OCI-LY7 (cell line): ENCODE data around the gene LYPD5. TPM values are rescaled to one million over a fixed set of nuclear protein-coding genes. Genes with fewer than 3 reads are reported as not detected.

Experiments used
- BruUV-seq: library from RNA; stranded (reverse); fragments of 400-500 nt; replicated peaks from 2 replicates; lab custom pipeline; 2021; lab: Mats Ljungman, UMichigan
- CTCF ChIA-PET: fragments of 300-600 bp; sonication (Branson Sonifier 250); formaldehyde crosslinking; loops from one replicate; lab custom pipeline; 2022; ENCODE audit warnings: antibody characterized with exemption; ENCODE audit not compliant: unreplicated experiment; lab: Charles Lee
- POLR2A ChIA-PET: fragments of 300-600 bp; sonication (Branson Sonifier 250); formaldehyde crosslinking; loops from one replicate; lab custom pipeline; 2022; ENCODE audit warnings: antibody characterized with exemption; lab: Charles Lee
- DNase-seq: peaks from one replicate; pipeline ENCODE4 v3.0.0-alpha.2; 2015; ENCODE audit warnings: low spot score
- H2AFZ ChIP-seq: fragments of 200-600 bp; sonication (generic), shearing (Covaris generic); 2 replicates; pipeline ENCODE4 v1.6.1; 2014; ENCODE audit warnings: mild to moderate bottlenecking, antibody characterized with exemption, low read length, moderate library complexity
- H3K27ac ChIP-seq: fragments of 200-600 bp; sonication (generic); 2 replicates; pipeline ENCODE4 v1.5.1; 2014; ENCODE audit warnings: mixed run types, low read depth, mild to moderate bottlenecking, moderate library complexity, low read length, inconsistent platforms; ENCODE audit not compliant: poor library complexity, severe bottlenecking
- H3K36me3 ChIP-seq: fragments of 200-600 bp; sonication (generic); 2 replicates; pipeline ENCODE4 v1.6.1; 2014; ENCODE audit warnings: mild to moderate bottlenecking, antibody characterized with exemption, low read length, moderate library complexity, mixed read lengths; ENCODE audit not compliant: insufficient read depth
- H3K4me1 ChIP-seq: fragments of 200-600 bp; sonication (generic); 2 replicates; pipeline ENCODE4 v1.5.1; 2014; ENCODE audit warnings: mild to moderate bottlenecking, low read length; ENCODE audit not compliant: insufficient read depth, poor library complexity, severe bottlenecking
- H3K4me2 ChIP-seq: fragments of 200-600 bp; sonication (generic); 2 replicates; pipeline ENCODE4 v1.6.1; 2014; ENCODE audit warnings: mild to moderate bottlenecking, low read length
- H3K4me3 ChIP-seq: fragments of 200-600 bp; sonication (generic); 2 replicates; pipeline ENCODE4 v1.5.1; 2014; ENCODE audit warnings: mild to moderate bottlenecking, low read depth, low read length; ENCODE audit not compliant: poor library complexity, severe bottlenecking
- H3K79me2 ChIP-seq: fragments of 200-600 bp; sonication (generic); 2 replicates; pipeline ENCODE4 v1.6.1; 2016; ENCODE audit warnings: low read depth, mild to moderate bottlenecking, low read length, moderate library complexity, mixed read lengths; ENCODE audit not compliant: insufficient read depth
- H3K9me2 ChIP-seq: fragments of 200-600 bp; sonication (generic); 2 replicates; pipeline ENCODE4 v1.6.1; 2016; ENCODE audit warnings: mild to moderate bottlenecking, low read length, mixed read lengths; ENCODE audit not compliant: insufficient read depth
- H3K9me3 ChIP-seq: fragments of 200-600 bp; sonication (generic); 2 replicates; pipeline ENCODE4 v1.6.1; 2014; ENCODE audit warnings: mild to moderate bottlenecking, mixed run types, low read length, mixed read lengths
- H4K20me1 ChIP-seq: fragments of 200-600 bp; sonication (generic); 2 replicates; pipeline ENCODE4 v1.6.1; 2014; ENCODE audit warnings: mild to moderate bottlenecking, antibody characterized with exemption, low read length, moderate library complexity, mixed read lengths; ENCODE audit not compliant: insufficient read depth
- CTCF ChIP-seq: fragments of 200-600 bp; sonication (generic); conservative IDR thresholded peaks from 2 replicates; pipeline ENCODE4 v1.5.1; 2014; ENCODE audit warnings: mild to moderate bottlenecking, antibody characterized with exemption, low read length, moderate library complexity, mixed read lengths
- EZH2phosphoT487 ChIP-seq: fragments of 200-600 bp; sonication (generic); IDR thresholded peaks from 2 replicates; pipeline ENCODE4 v1.6.1; 2018; ENCODE audit warnings: low read depth, borderline replicate concordance, mild to moderate bottlenecking, mixed run types, antibody characterized with exemption, low read length, moderate library complexity, mixed read lengths
- intact Hi-C: fragments of 100-400 bp; cut with micrococcal nuclease; formaldehyde crosslinking; loops from one replicate; pipeline ENCODE4 v1.10.0; 2022; ENCODE audit not compliant: unreplicated experiment
- total RNA-seq, 2 experiments: library from RNA; depleted of rRNA in 1 of 2; stranded (reverse); fragments of >200 nt in 1 of 2; shearing (Covaris generic) in 1 of 2; gene quantifications; 2 replicates each; pipeline ENCODE4 v1.2.3, GENCODE V29; 2014 to 2022

Gene LYPD5
- total RNA-seq, 2 experiments from 2014 or later = not detected

GRCh38 chr19:43754503-43755255 lies 47.6 kb downstream of the LYPD5 start, which contains the start of gene SMG9:
TSS of gene SMG9 (minus strand) at chr19:43754962. CDS start at chr19:43750741, 4,221 bp downstream.
- Histone ChIP-seq H3K27ac (peak within 1 kb of the TSS; percentile 98), H3K79me2 (peaks cover 41% of the 10 kb centered on the region; the same call in 1 of the 2 replicates), H3K36me3 (peaks cover 42% of the 10 kb centered on the region), H4K20me1 (no peaks in the 10 kb centered on the region), H3K9me2 (no peaks in the 10 kb centered on the region), H3K4me2 (peak within 1 kb of the TSS; percentile 99), H2AFZ (peak within 1 kb of the TSS; percentile 5; the same call in 1 of the 2 replicates), H3K9me3 (no peaks in the 10 kb centered on the region), H3K4me1 (peaks cover 57% of the 10 kb centered on the region), H3K4me3 (peak within 1 kb of the TSS; percentile 98)
- intact Hi-C loops = loop anchor here (1.0 kb wide), 1 partner anchor 11 kb away; no protein-coding TSS in a partner anchor
- CTCF ChIA-PET = no interaction called here
- DNase-seq = peak; percentile 98
- no TSS peak for BruUV-seq
- TF ChIP-seq CTCF (no peak), EZH2phosphoT487 (no peak)
- POLR2A ChIA-PET = interaction anchor here (0.8 to 3.9 kb wide), 6 partner anchors 9 to 30 kb away, joined by 4 to 27 read pairs (median 4); partner anchors contain the start of gene KCNN4

DNA sequence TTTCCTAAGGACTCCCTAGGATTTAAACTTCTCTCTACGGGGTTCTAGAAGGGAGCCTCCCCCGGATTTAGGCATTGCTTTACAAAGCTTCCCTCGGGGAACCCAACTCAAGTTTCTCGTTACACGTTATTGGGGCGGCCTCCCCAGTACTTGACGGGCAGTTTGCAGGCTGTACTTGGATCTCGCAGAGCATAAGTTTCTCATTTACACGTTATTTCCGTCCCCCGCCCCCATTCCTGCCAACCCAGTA lies 48.1 kb downstream of the LYPD5 start:
- H3K4me1 ChIP-seq = peaks cover 54% of the 10 kb centered on the region
- intact Hi-C loops = no loop called here
- no peaks in the 10 kb centered on the region for H3K9me3 ChIP-seq
- no peak for DNase-seq
- H3K9me2 ChIP-seq = no peaks in the 10 kb centered on the region
- ChIA-PET CTCF (no interaction called here), POLR2A (interaction anchor here (0.8 to 3.9 kb wide), 5 partner anchors 9 to 28 kb away, joined by 4 to 27 read pairs (median 5); partner anchors contain the start of gene KCNN4)
- peak overlapping the region; percentile 99 for H3K4me2 ChIP-seq
- BruUV-seq = no TSS peak
- H3K36me3 ChIP-seq = peaks cover 47% of the 10 kb centered on the region
- no peaks in the 10 kb centered on the region for H4K20me1 ChIP-seq
- peaks cover 41% of the 10 kb centered on the region; the same call in 1 of the 2 replicates for H3K79me2 ChIP-seq
- TF ChIP-seq CTCF = no peak
- no peak for TF ChIP-seq EZH2phosphoT487
- peak overlapping the region; percentile 98 for H3K27ac ChIP-seq
- H2AFZ ChIP-seq = peak overlapping the region; percentile 5; the same call in 1 of the 2 replicates
- peak overlapping the region; percentile 98 for H3K4me3 ChIP-seq
